Prostate gland (tissue), 2 donors: ENCODE data around the gene MPC1.

Experiments
- CTCF ChIP-seq, 4 experiments: fragments of 200-600 bp in 2 of 4; fragments of 450-650 bp in 2 of 4; sonication (generic) in 2 of 4; IDR thresholded peaks; 1 replicate in 3 of 4; 2 replicates in 1 of 4; pipeline ENCODE4 v1.5.1; 2016 to 2019; ENCODE audit warnings: antibody characterized with exemption in 4 of 4, mild to moderate bottlenecking in 2 of 4, moderate library complexity in 2 of 4
- POLR2A ChIP-seq: fragments of 450-650 bp; IDR thresholded peaks from one replicate; pipeline ENCODE4 v1.6.1; 2016; ENCODE audit warnings: antibody characterized with exemption, mild to moderate bottlenecking
- POLR2AphosphoS5 ChIP-seq: sonication (generic); formaldehyde crosslinking; IDR thresholded peaks from one replicate; pipeline ENCODE4 v1.6.1; 2017; ENCODE audit warnings: antibody characterized with exemption

- TF ChIP-seq CTCF (IDR thresholded peaks at IDR 0.05) (no peak), POLR2AphosphoS5 (no peak), POLR2A (no peak)
Measured at GRCh38 chr6:166419717-166420116, 37.0 kb upstream of the MPC1 start.
